Muscle layer of colon (tissue), 2 donors: ENCODE results near the gene GPC5.

Experiments
- H3K27ac ChIP-seq: one replicate; pipeline ENCODE4 v1.7.0; 2013; ENCODE audit warnings: low read depth, mild to moderate bottlenecking, low read length, moderate library complexity
- H3K27me3 ChIP-seq, 2 donors: one replicate each; pipeline ENCODE4 v1.7.0; 2013; ENCODE audit warnings: low read length in 2 of 2, mild to moderate bottlenecking in 2 of 2; ENCODE audit not compliant: insufficient read depth in 2 of 2, control insufficient read depth in 1 of 2
- H3K36me3 ChIP-seq: one replicate; pipeline ENCODE4 v1.7.0; 2013; ENCODE audit warnings: mild to moderate bottlenecking, low read length; ENCODE audit not compliant: insufficient read depth
- H3K4me1 ChIP-seq: one replicate; pipeline ENCODE4 v1.7.0; 2013; ENCODE audit warnings: mild to moderate bottlenecking, low read length; ENCODE audit not compliant: insufficient read depth
- H3K4me3 ChIP-seq, 2 donors: one replicate each; pipeline ENCODE4 v1.7.0; 2013; ENCODE audit warnings: low read length in 2 of 2, low read depth in 1 of 2, mild to moderate bottlenecking in 1 of 2, moderate library complexity in 1 of 2
- H3K9ac ChIP-seq: one replicate; pipeline ENCODE4 v1.7.0; 2013; ENCODE audit warnings: low read length
- H3K9me3 ChIP-seq: one replicate; pipeline ENCODE4 v1.7.0; 2013; ENCODE audit warnings: mild to moderate bottlenecking, low read length
- donor health status: abdominal sarcoma.
- donor health status: Adenocarcinoma of cecum.

GPC5 gene

DNA sequence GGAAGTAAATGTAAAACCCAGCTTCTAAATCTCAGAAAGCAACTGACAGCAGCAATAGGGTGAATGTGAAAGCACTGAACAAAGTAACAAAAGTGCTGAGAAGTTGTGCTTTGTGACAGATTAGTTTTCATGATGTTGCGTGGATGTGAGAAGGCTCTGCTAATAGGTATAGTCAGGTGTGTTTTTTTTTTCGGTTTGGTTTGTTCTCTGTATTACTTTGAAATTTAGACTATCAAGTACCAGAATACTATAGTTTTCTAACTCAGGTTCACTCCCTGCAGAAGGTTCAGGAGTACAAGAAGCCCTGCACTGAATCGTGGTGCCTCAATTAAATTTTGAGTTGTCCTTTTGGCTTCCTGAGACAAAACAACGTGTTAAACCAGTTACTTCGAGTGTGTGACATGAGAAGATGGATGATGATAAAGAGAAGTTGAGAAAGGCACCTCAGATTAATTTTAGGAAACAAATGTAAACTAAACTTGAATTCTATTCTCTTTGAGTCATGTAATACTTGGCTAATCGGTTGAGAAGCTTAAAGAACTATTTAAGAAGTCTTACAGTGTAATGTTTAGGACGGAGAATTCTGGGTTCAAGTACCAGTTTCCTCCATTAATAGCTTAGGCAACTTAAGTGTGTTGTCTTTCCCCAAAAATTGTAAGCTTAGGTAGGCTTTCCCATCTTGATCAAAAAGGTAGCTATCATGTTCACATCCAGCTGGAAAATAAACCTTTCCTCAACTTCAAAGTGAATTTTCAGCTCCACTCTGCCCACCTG, 40.6 kb upstream of the GPC5 start:
- Histone ChIP-seq H3K27me3 (no peaks in the 10 kb centered on the region), H3K4me1 (peaks cover 12% of the 10 kb centered on the region), H3K9ac (no peak overlapping the region), H3K9me3 (no peaks in the 10 kb centered on the region), H3K36me3 (peaks cover 23% of the 10 kb centered on the region), H3K27ac (no peak overlapping the region), H3K4me3 (no peak overlapping the region)

DNA sequence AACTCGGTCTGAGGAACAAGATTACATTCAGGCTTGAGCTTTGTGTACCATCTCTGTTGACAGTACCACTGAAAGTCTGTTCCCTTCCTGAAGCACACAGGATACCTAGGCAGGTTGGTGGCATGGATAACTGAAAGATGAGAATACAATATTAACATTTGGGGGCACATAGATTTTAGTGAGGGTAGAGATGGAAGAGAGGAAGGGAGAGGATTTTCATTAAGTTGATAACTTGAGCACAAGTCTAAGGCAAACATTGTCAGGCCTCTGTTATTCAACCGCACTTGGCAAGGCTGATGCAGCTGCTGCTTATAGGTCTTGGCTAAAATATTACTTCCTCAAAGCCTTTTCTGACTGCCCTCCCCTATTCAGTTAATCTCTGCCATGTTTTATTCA, 40.0 kb upstream of the GPC5 start:
- no peak overlapping the region for H3K4me3 ChIP-seq
- H3K4me1 ChIP-seq = peaks cover 9% of the 10 kb centered on the region
- no peak overlapping the region for H3K27ac ChIP-seq
- H3K27me3 ChIP-seq = no peaks in the 10 kb centered on the region
- H3K9ac ChIP-seq = no peak overlapping the region
- peaks cover 21% of the 10 kb centered on the region for H3K36me3 ChIP-seq
- no peaks in the 10 kb centered on the region for H3K9me3 ChIP-seq

- Histone ChIP-seq H3K4me3 (no peak overlapping the region), H3K36me3 (peaks cover 13% of the 10 kb centered on the region), H3K27me3 (no peaks in the 10 kb centered on the region)
These were observed 39.3 kb upstream of the GPC5 start for GRCh38 chr13:91359111-91359510.

GRCh38 chr13:91359631-91360030, 38.8 kb upstream of the GPC5 start:
- no peaks in the 10 kb centered on the region for H3K4me1 ChIP-seq
- peaks cover 10% of the 10 kb centered on the region for H3K36me3 ChIP-seq
- H3K27ac ChIP-seq = no peak overlapping the region
- H3K27me3 ChIP-seq = no peaks in the 10 kb centered on the region
- H3K4me3 ChIP-seq = no peak overlapping the region
- no peak overlapping the region for H3K9ac ChIP-seq
- no peaks in the 10 kb centered on the region for H3K9me3 ChIP-seq

More at GRCh38 chr13:91359111-91359510, 39.3 kb upstream of the GPC5 start:
- no peaks in the 10 kb centered on the region for H3K9me3 ChIP-seq
- H3K9ac ChIP-seq = no peak overlapping the region
- peaks cover 1% of the 10 kb centered on the region for H3K4me1 ChIP-seq
- no peak overlapping the region for H3K27ac ChIP-seq

GRCh38 chr13:91360246-91360751, 38.1 kb upstream of the GPC5 start:
- H3K27ac ChIP-seq = no peak overlapping the region
- peaks cover 3% of the 10 kb centered on the region for H3K36me3 ChIP-seq
- H3K4me1 ChIP-seq = no peaks in the 10 kb centered on the region
- H3K4me3 ChIP-seq = no peak overlapping the region
- H3K27me3 ChIP-seq = no peaks in the 10 kb centered on the region
- no peaks in the 10 kb centered on the region for H3K9me3 ChIP-seq
- H3K9ac ChIP-seq = no peak overlapping the region

DNA sequence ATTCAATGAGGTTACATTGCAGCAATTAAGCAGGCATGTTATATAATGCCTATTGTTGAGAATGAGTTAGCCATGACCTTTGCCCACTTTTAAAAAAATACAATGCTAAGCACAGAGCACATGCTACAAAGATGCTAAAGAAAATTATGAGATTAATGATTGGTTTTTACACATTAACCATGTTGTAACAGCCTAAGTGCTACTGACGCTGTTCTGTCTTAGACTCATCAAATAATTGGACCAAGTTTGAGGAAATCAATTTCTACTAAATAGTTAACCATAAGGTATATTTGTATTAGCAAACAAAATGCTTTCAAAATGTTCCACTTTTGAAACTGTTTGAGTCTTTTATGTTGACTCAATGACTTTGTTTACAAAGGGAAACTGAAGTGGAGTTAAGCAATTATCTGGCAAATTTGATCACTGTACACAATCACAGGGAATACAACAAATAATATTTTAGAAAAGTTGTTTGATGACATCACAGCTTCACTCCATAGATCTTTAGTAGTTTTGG, 36.6 kb upstream of the GPC5 start:
- Histone ChIP-seq H3K4me1 (no peaks in the 10 kb centered on the region), H3K4me3 (no peak overlapping the region), H3K9ac (no peak overlapping the region), H3K27me3 (no peaks in the 10 kb centered on the region), H3K36me3 (no peaks in the 10 kb centered on the region), H3K9me3 (no peaks in the 10 kb centered on the region), H3K27ac (no peak overlapping the region)

- Histone ChIP-seq H3K4me1 (no peaks in the 10 kb centered on the region), H3K9me3 (no peaks in the 10 kb centered on the region), H3K36me3 (no peaks in the 10 kb centered on the region), H3K4me3 (no peak overlapping the region), H3K27ac (no peak overlapping the region), H3K27me3 (no peaks in the 10 kb centered on the region), H3K9ac (no peak overlapping the region)
These were observed 35.5 kb upstream of the GPC5 start for GRCh38 chr13:91362908-91363307.

DNA sequence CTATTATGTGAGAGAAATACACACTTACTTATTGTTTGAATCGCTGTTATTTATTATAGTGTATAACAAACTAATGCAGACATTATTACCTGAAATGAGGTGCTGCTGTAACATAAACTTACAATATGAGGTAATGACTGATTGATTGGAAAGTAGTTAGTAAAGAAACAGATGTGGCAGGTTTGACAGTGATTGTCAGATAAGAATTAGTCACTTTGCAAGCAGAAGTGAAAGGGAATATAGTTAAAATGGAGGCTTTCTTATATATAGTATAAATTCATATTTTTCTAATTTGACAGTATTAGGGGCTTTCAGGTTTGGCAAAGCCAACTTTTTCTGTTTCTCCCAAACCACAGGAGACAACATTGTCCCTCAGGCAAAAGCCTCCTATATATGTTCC, 30.3 kb upstream of the GPC5 start:
- no peak overlapping the region for H3K9ac ChIP-seq
- H3K4me3 ChIP-seq = no peak overlapping the region
- no peaks in the 10 kb centered on the region for H3K4me1 ChIP-seq
- H3K36me3 ChIP-seq = no peaks in the 10 kb centered on the region
- H3K27ac ChIP-seq = no peak overlapping the region
- H3K27me3 ChIP-seq = no peaks in the 10 kb centered on the region
- no peaks in the 10 kb centered on the region for H3K9me3 ChIP-seq

DNA sequence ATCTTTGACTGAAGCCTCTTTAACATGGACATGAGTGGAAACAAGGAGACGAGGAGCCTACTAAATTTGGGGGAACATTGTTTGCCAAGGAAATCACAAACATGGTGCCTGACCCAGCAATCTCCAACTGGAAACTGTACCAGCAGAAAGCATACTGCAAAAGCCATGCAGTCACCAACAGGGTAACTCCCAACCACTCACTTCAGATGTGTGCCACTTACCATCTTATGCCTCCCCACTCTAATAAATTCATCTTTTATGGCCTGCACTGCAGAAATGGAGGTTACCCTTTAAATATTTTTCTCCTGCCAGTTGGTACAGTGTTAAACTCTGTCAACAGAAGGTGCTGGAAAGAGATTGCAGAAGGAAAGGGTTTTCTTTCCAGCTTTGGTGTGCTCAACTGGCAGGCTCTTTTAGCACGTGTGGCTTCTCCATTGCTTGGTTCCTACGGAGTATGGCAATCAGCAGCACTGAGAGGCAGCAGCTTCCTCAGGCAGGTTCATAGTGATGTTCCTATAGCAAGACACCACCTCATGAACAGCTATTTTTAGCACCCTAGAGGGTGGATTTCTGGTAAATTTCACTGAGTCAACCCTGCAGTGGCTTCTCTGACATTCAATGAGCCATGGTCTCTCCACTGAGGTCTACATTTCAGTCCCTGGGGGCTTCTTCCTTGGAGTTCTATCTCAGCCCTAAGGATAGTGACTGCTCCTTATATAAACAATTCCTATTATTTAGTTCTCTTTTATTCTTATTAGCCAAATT, 29.6 kb upstream of the GPC5 start:
- H3K36me3 ChIP-seq = no peaks in the 10 kb centered on the region
- no peak overlapping the region for H3K9ac ChIP-seq
- no peaks in the 10 kb centered on the region for H3K9me3 ChIP-seq
- H3K27me3 ChIP-seq = no peaks in the 10 kb centered on the region
- no peaks in the 10 kb centered on the region for H3K4me1 ChIP-seq
- no peak overlapping the region for H3K4me3 ChIP-seq
- no peak overlapping the region for H3K27ac ChIP-seq

GRCh38 chr13:91369441-91369831, 29.0 kb upstream of the GPC5 start:
- Histone ChIP-seq H3K27ac (no peak overlapping the region), H3K4me3 (no peak overlapping the region), H3K36me3 (no peaks in the 10 kb centered on the region), H3K27me3 (no peaks in the 10 kb centered on the region), H3K9me3 (no peaks in the 10 kb centered on the region), H3K4me1 (no peaks in the 10 kb centered on the region), H3K9ac (no peak overlapping the region)

- no peaks in the 10 kb centered on the region for H3K36me3 ChIP-seq
- H3K27me3 ChIP-seq = no peaks in the 10 kb centered on the region
- H3K4me3 ChIP-seq = no peak overlapping the region
- H3K27ac ChIP-seq = no peak overlapping the region
- H3K9me3 ChIP-seq = no peaks in the 10 kb centered on the region
- H3K4me1 ChIP-seq = no peaks in the 10 kb centered on the region
- H3K9ac ChIP-seq = no peak overlapping the region
These were observed 27.9 kb upstream of the GPC5 start for GRCh38 chr13:91370501-91370900.
